Glutamatergic neuron (in vitro differentiated cells): ENCODE measurements around the gene TEX29. TPM values are rescaled to one million over a fixed set of nuclear protein-coding genes. Genes with fewer than 3 reads are reported as not detected.

Experiments used
- DNase-seq: peaks from one replicate; pipeline ENCODE4 v3.0.0; 2022
- H3K27ac Mint-ChIP-seq: one replicate; pipeline ENCODE4 v1.8.0; 2020; ENCODE audit warnings: mild to moderate bottlenecking, mixed read lengths, inconsistent platforms; ENCODE audit not compliant: unreplicated experiment
- H3K27me3 Mint-ChIP-seq: one replicate; pipeline ENCODE4 v1.8.0; 2020; ENCODE audit warnings: mild to moderate bottlenecking, moderate library complexity, mixed read lengths, inconsistent platforms; ENCODE audit not compliant: unreplicated experiment
- H3K36me3 Mint-ChIP-seq: one replicate; pipeline ENCODE4 v1.8.0; 2020; ENCODE audit warnings: mild to moderate bottlenecking, mixed read lengths, inconsistent platforms; ENCODE audit not compliant: unreplicated experiment
- H3K4me1 Mint-ChIP-seq: one replicate; pipeline ENCODE4 v1.8.0; 2020; ENCODE audit warnings: mild to moderate bottlenecking, low read depth, mixed read lengths, inconsistent platforms; ENCODE audit not compliant: unreplicated experiment
- H3K4me3 Mint-ChIP-seq: one replicate; pipeline ENCODE4 v1.8.0; 2020; ENCODE audit warnings: mild to moderate bottlenecking, mixed read lengths, inconsistent platforms; ENCODE audit not compliant: unreplicated experiment
- H3K9me3 Mint-ChIP-seq: one replicate; pipeline ENCODE4 v1.8.0; 2020; ENCODE audit warnings: mild to moderate bottlenecking, moderate library complexity, mixed read lengths, inconsistent platforms; ENCODE audit not compliant: unreplicated experiment
- total RNA-seq: library from RNA; stranded (reverse); fragmentation: NEBNext Ultra II Directional; extraction: Animal tissue kit (Norgen Biotek cat#: 25700); gene quantifications from one replicate; pipeline ENCODE4 v1.2.1, GENCODE V29; 2021; ENCODE audit not compliant: unreplicated experiment
- TF ChIP-seq, protein P1 (sequence below): fragments of 200-600 bp; sonication (generic); IDR thresholded peaks from one replicate; pipeline ENCODE4 v1.5.0; 2021; ENCODE audit not compliant: partially characterized antibody, unreplicated experiment

Gene TEX29
- total RNA-seq, 1 donor from 2014 or later: 0.64 TPM

DNA sequence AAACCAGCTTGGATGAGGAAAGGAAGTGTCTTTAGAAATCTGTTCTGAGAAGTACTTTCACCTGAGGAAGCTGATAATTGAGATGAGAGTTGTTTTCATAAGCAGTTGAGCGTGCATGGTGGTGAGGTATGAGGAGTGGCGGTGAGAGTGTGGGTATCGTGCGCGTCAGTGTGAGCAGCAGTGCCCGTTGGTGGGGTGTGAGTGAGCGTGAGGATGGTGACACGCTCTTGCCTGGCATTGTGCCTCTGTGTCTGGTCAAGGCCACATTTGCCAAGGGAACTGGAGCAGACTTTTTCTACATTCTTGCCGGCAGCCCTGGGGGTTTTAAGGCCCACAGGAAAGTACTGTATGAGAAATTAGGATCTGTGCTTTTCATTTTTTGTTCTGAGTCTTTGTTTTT is 36.5 kb upstream of the TEX29 start:
- no peaks in the 10 kb centered on the region for H3K9me3 Mint-ChIP-seq
- TF ChIP-seq, protein P1, sequence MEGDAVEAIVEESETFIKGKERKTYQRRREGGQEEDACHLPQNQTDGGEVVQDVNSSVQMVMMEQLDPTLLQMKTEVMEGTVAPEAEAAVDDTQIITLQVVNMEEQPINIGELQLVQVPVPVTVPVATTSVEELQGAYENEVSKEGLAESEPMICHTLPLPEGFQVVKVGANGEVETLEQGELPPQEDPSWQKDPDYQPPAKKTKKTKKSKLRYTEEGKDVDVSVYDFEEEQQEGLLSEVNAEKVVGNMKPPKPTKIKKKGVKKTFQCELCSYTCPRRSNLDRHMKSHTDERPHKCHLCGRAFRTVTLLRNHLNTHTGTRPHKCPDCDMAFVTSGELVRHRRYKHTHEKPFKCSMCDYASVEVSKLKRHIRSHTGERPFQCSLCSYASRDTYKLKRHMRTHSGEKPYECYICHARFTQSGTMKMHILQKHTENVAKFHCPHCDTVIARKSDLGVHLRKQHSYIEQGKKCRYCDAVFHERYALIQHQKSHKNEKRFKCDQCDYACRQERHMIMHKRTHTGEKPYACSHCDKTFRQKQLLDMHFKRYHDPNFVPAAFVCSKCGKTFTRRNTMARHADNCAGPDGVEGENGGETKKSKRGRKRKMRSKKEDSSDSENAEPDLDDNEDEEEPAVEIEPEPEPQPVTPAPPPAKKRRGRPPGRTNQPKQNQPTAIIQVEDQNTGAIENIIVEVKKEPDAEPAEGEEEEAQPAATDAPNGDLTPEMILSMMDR: no peak
- H3K27me3 Mint-ChIP-seq: peaks cover 6% of the 10 kb centered on the region
- no peak for DNase-seq
- no peak overlapping the region for H3K27ac Mint-ChIP-seq
- H3K36me3 Mint-ChIP-seq: peaks cover 5% of the 10 kb centered on the region
- peaks cover 2% of the 10 kb centered on the region for H3K4me1 Mint-ChIP-seq
- H3K4me3 Mint-ChIP-seq: no peak overlapping the region

DNA sequence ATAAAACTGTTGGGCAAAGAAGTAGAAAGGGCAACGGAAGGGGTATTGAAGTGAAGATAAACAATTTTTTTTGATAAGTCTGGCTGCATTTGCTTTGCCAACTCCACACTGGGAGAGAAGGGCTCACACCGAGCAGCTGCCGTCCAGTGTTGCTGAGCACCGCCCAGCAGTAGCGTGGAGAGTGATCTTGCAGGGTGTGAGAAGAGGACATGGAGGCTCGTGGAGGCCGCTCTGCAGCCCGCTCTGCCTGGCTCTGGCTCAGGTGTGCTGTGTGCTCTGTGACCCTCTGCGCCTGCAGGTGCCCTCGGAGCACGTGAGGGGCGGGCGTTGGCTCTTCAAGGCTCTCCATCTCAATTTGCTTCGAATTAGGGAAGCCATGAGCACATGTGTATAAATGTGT is 35.9 kb upstream of the TEX29 start:
- TF ChIP-seq, protein P1: no peak
- peaks cover 6% of the 10 kb centered on the region for H3K27me3 Mint-ChIP-seq
- peak overlapping the region; percentile 13 for H3K27ac Mint-ChIP-seq
- no peak for DNase-seq
- no peaks in the 10 kb centered on the region for H3K9me3 Mint-ChIP-seq
- peaks cover 2% of the 10 kb centered on the region for H3K4me1 Mint-ChIP-seq
- no peak overlapping the region for H3K4me3 Mint-ChIP-seq
- peaks cover 5% of the 10 kb centered on the region for H3K36me3 Mint-ChIP-seq

DNA sequence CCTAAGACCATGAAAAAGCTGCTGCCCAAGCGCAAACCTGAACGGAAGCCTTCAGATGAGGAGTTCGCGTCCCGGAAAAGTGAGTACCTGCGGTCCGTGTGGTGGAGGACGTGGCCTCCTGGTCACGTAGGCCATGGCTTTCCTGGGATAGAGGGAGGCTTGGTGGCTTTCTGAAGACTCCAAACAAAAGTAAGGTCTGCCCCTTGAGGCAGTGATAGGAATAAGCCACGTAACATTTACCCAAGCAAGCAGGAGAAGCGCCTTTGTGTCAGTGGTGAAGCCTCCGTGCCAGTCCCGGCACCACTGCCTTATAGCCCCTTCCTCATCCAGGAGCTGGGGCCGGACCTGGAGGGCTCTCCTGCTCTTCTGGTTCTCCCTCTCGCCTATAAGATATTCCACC is 34.3 kb upstream of the TEX29 start:
- peaks cover 6% of the 10 kb centered on the region for H3K27me3 Mint-ChIP-seq
- DNase-seq: no peak
- peaks cover 2% of the 10 kb centered on the region for H3K4me1 Mint-ChIP-seq
- TF ChIP-seq, protein P1: no peak
- H3K27ac Mint-ChIP-seq: no peak overlapping the region
- no peak overlapping the region for H3K4me3 Mint-ChIP-seq
- no peaks in the 10 kb centered on the region for H3K9me3 Mint-ChIP-seq
- H3K36me3 Mint-ChIP-seq: peaks cover 5% of the 10 kb centered on the region

DNA sequence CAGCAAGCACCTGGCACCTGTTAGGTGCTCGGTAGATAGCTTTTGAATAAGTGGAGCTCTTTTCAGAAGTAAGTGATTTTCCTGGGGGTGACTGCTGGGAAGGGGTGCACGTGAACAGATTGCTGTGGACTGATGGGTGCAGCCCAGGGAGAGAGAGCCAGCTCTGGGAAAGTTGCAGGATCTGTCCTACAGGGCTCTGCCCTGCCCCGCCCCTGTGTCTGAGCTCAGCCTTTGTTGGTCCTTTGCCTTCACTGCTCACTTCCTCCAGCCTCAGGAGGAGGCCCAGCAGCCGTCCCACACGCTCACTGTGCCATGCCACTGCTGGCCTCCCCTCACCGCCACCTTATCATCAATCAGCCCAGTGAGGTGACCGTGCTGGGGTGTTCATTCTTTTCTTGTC is 33.7 kb upstream of the TEX29 start:
- Mint-ChIP-seq H3K27me3 (peaks cover 7% of the 10 kb centered on the region), H3K9me3 (no peaks in the 10 kb centered on the region), H3K4me3 (no peak overlapping the region), H3K4me1 (peaks cover 2% of the 10 kb centered on the region), H3K36me3 (peaks cover 5% of the 10 kb centered on the region), H3K27ac (no peak overlapping the region)
- DNase-seq: no peak
- TF ChIP-seq, protein P1: no peak

DNA sequence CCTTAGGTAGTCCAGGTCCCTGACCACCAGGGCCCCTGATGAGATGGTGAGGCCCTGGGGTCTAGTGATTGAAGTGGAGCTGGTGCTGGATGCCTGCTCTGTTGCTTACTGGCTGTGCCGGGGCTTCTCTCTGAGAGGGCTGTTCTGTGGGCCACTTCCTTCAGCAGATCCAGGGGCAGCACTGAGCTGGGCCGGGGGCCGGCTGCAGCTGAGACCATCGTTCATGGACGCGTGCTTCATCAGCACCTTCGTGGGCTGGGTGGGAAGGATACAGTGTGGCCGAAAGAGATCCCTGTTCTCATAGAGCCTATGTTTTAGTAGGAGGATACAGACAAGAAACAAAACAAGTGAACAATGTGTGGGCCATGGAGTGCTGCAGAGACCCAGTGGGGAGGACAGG is 33.2 kb upstream of the TEX29 start:
- Mint-ChIP-seq H3K27ac (peak overlapping the region; percentile 73), H3K9me3 (no peaks in the 10 kb centered on the region), H3K4me3 (no peak overlapping the region), H3K36me3 (peaks cover 8% of the 10 kb centered on the region), H3K27me3 (peaks cover 8% of the 10 kb centered on the region), H3K4me1 (peaks cover 2% of the 10 kb centered on the region)
- TF ChIP-seq, protein P1: no peak
- DNase-seq: no peak
